ENCODE data around the gene CNIH3. TPM values are rescaled to one million over a fixed set of nuclear protein-coding genes. Genes with fewer than 3 reads are reported as not detected.
"Not testable (repeated sequence)": the region's sequence is repeated elsewhere in the genome, so short reads cannot be mapped to it uniquely, and the experiment has no call there.

CNIH3 gene
- total RNA-seq, 2 donors from 2014 or later, result 1.1 to 1.8 TPM

DNA sequence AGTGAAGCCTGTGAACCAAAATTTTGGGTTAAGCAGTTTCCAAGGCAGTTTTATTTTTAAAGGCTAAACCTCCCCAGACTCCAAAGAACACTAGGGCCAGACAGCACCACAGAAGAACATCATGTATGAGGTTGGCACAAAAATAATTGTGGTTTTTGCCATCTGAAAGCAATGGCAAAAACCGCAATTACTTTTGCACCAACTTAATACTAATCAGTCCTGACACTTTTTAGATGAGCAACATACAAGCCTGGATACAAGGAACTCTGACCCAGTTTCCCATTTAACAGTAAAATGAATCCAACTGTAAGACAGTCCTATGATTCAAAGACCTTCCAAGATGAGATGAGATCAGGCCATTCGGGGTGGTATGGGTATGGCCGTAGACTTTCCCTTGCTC, 46.8 kb downstream of the CNIH3 start:
- Mint-ChIP-seq H3K27ac (no peak overlapping the region), H3K9me3 (no peaks in the 10 kb centered on the region), H3K36me3 (no peaks in the 10 kb centered on the region)
- ATAC-seq (no peak), DNase-seq (ENCODE audit: low spot score in 2 of 2) (no peak)

DNA sequence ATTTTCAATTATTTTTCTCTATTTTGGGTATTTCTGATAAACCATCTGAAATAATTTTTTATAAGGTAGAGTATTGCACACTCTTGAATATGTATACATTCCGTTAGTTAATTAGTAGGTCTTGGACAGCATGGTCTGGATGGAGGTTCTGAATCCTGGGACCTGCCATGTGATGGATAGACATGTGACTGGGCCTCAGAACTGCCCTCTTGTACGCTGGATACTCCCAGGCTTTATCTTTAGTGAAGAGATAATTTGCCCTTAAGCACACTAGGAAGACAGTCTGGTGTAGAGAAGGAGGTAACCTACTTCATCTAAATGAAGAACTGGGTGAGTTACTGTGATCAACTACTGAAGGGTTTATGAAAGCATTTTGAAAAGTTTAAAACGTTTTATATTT, 48.9 kb downstream of the CNIH3 start:
- Mint-ChIP-seq H3K27ac (no peak overlapping the region), H3K36me3 (no peaks in the 10 kb centered on the region), H3K9me3 (no peaks in the 10 kb centered on the region)
- DNase-seq (ENCODE audit: low spot score in 2 of 2), result no peak
- no peak for ATAC-seq

DNA sequence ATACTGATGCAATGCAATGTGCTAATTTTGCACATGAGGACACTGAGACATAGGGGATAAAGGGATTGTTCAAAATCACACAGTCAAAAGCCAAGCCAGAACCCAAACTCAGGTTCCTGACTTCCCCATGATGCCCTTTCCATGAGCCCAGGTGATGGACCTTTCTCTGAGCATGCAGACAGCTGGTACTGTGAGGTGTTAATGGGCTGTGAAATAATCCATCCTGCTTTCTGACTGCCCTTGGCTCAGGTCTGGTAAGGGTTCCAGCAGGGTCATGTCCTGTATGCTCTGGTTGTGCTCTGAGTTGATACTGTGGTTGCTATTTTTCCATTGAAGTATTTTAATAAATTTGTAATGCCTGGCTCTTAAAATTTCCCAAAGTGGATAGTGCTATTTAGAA, 50.0 kb downstream of the CNIH3 start:
- Mint-ChIP-seq H3K9me3 (no peaks in the 10 kb centered on the region), H3K27ac (no peak overlapping the region), H3K36me3 (no peaks in the 10 kb centered on the region)
- ATAC-seq, result no peak
- DNase-seq (ENCODE audit: low spot score in 2 of 2), result no peak

DNA sequence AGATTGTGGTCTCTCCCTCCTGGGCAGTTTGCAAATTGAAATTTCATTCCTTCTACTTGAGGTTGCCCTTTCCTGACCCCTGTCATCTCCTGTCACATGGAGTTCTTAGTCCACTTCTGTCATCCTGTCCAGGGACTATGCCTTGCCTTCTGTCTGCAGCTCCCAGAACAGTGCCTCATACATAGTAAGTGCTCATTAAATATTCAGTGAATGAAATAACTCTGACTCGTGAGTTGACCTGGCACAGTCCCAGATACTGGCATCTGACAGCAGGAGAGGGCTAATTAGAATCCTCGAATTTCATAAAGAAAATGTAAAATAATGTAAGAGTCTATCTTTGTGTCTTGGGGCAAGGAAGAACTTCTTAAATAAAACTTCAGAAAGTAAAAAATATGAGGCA, 50.8 kb downstream of the CNIH3 start:
- Mint-ChIP-seq H3K9me3 (no peaks in the 10 kb centered on the region), H3K36me3 (no peaks in the 10 kb centered on the region), H3K27ac (no peak overlapping the region)
- DNase-seq (ENCODE audit: low spot score in 2 of 2) (no peak), ATAC-seq (no peak)

DNA sequence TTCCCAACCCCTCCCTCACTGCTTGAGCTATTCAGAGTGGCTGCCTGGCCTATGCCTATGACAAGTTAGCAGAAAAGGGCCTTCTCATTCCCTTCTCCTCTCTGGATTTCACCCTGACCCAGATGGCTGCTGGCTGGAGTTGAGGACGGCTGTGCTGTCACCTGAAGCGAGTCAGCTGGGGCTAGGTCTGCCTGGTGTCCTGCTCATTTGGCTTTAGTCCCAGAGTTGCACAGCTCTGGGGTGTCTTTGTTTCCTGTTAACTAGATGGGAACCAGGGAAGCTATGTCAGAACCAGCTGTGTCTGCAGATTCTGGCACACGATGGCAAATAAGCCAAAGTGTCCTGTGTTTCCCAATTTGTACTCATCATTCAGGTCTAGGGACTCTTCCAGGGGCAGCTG, 52.9 kb downstream of the CNIH3 start:
- Mint-ChIP-seq H3K36me3 (no peaks in the 10 kb centered on the region), H3K9me3 (no peaks in the 10 kb centered on the region), H3K27ac (no peak overlapping the region)
- DNase-seq (ENCODE audit: low spot score in 2 of 2) (no peak), ATAC-seq (no peak)

DNA sequence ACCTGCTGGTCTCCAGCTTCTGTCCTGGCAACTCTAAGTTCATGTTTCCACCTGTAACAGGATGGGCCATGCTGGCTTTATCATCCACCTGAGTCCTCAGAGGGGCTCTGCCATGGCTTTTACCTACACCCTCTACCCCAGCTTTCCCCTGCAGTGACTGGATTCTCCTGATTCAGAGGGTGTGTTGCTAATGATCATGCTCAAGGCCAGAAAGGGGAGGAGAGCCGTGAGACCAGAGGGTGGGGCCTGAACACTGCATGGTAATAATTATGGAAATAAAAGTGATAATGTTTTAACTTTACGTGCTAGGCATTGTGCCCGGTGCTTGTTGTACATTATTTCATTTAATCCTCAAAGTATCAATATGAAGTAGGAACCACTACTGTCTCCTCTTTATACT, 53.3 kb downstream of the CNIH3 start:
- DNase-seq (ENCODE audit: low spot score in 2 of 2) (no peak), ATAC-seq (no peak)
- Mint-ChIP-seq H3K27ac (no peak overlapping the region), H3K9me3 (no peaks in the 10 kb centered on the region), H3K36me3 (no peaks in the 10 kb centered on the region)

DNA sequence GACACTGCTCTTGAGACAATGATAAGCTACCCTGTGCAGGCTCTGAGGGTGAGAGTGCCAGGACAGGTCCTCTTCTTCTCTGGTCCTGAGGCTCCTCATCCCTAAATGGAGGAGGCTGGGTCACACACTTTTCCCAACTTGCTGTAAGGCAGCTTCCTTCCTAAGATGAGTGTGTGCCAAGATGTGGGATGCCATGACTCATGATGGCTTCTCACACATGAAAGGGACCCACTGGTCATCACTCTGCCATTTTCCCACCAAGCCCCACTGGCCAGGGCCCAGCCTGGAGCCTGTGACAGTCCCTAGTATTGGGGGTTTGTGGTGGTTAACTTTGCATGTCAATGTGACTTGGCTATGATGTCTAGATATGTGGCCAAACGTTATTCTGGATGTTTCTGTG, 54.4 kb downstream of the CNIH3 start:
- H3K27ac Mint-ChIP-seq, result no peak overlapping the region
- no peaks in the 10 kb centered on the region for H3K9me3 Mint-ChIP-seq
- ATAC-seq (no peak), DNase-seq (ENCODE audit: low spot score in 2 of 2) (no peak)
- H3K36me3 Mint-ChIP-seq, result no peaks in the 10 kb centered on the region

DNA sequence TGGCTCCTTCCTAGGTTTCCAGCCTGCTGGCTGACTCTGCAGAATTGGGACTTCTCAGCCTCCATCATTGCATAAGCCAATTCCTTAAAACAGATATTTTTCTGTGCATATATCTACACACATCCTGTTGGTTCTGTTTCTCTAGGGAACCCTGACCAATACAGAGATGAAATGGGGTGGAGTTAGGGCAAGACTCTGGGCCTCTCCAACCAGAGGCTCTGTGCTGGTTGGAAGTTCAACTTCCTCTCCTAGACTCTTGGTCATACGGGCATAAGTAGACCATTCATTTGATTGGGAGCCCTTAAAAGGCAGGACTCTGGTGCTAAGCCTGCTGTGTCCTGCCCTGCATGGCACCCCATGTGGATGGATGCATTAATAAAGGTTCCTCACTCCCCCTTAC, 55.0 kb downstream of the CNIH3 start:
- Mint-ChIP-seq H3K27ac (no peak overlapping the region), H3K36me3 (no peaks in the 10 kb centered on the region), H3K9me3 (no peaks in the 10 kb centered on the region)
- ATAC-seq, result no peak
- DNase-seq (ENCODE audit: low spot score in 2 of 2), result no peak

DNA sequence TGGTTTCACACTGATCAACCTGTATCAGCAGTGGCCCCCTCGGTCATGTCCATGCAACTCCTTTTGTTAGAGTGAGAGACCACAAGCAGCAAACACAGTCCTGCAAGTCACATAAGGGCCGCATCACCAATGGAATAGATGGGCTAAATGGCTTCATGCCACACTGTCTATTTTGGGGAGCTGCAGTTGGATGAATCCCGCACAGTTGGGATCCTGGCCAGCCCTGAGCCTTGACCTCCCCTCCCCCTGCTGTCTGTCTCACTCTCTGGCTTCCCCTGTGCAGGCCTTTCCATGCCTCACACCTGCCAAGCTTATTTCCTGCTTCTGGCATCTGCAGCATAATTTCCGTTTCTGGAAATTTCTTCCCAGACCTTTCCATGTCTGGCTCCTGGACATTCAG, 57.0 kb downstream of the CNIH3 start:
- H3K9me3 Mint-ChIP-seq, result no peaks in the 10 kb centered on the region
- DNase-seq (ENCODE audit: low spot score in 2 of 2) (no peak), ATAC-seq (no peak)
- no peak overlapping the region for H3K27ac Mint-ChIP-seq
- no peaks in the 10 kb centered on the region for H3K36me3 Mint-ChIP-seq

DNA sequence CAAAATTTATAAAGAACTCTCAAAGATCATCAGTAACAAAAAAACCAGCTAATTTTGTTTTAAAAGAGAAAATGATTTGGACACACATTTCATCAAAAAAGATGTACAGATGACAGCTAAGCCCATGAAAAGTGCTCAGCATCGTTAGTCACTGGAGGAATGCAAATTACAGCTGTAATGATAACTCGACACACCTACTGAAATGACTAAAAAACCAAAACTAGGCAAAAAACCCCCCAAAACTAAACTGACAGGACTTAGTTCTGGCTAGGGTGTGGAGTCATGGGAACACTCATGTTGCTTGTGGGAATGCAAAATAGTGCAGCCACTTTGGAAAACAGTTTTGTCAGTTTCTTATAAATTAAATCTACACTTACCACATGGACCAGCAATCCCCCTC, 59.5 kb downstream of the CNIH3 start:
- Mint-ChIP-seq H3K9me3 (no peaks in the 10 kb centered on the region), H3K27ac (no peak overlapping the region), H3K36me3 (no peaks in the 10 kb centered on the region)
- ATAC-seq (peak; percentile 50 to 58), DNase-seq (ENCODE audit: low spot score in 2 of 2) (no peak)

DNA sequence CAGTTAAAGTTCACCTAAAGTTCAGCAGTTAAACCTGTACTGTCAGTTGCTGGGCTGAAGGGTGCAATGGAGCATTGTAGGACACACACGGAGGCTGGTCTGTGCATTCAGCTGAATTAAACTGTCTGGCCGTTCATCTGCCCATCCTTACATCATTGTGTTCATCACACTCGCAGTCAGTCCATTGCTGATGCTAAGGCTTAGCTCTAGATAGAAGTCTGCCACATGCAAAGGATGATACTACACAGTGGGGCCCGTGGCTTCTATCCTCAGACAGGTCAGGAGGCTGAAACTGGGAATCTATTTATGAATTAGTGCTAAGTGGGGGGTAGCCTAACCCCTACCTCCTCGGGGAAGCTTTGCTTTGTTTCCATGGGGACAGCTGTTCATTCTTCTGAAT, 60.4 kb downstream of the CNIH3 start:
- DNase-seq (ENCODE audit: low spot score in 2 of 2) (no peak), ATAC-seq (no peak)
- no peak overlapping the region for H3K27ac Mint-ChIP-seq
- no peaks in the 10 kb centered on the region for H3K9me3 Mint-ChIP-seq
- no peaks in the 10 kb centered on the region for H3K36me3 Mint-ChIP-seq

DNA sequence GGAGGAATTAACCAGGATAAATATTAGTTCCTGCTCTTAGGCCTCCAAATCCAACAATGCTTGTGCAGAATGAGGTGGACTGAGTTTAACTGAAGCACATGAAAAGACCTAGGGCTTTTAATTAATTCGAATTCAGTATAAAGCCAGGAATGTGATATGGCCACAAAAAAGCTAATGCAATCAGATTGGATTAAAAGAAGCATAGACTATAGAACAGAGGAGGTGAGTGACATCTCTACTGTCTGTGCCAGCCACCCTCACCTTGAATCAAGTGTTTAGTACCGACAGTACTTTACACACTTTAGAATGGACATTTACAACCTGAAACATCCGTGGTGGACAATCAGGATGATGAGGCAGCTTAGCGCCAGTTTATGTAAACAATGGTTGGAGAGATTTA, 62.1 kb downstream of the CNIH3 start:
- no peak for DNase-seq (ENCODE audit: low spot score in 2 of 2)
- Mint-ChIP-seq H3K27ac (no peak overlapping the region), H3K36me3 (no peaks in the 10 kb centered on the region), H3K9me3 (no peaks in the 10 kb centered on the region)
- ATAC-seq, result no peak

DNA sequence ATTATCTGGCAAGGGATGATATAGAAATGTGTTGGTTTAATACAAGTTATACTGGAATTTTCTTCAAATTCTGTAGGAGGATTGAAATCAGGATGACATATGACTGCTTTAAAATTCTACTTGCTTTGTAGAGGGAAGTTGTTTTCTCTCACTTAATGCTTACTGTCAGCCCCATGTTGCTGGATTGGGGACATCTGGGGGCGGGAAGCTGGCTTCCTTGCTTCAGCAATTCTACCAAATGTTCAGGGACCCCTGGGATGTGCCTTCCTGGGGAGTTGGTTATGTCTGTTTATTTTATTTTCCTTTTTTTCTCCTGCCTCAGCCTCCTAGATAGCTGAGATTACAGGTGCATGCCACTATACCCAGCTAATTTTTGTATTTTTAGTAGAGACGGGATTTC, 63.5 kb downstream of the CNIH3 start:
- DNase-seq (ENCODE audit: low spot score in 2 of 2) (no peak), ATAC-seq (no peak)
- H3K36me3 Mint-ChIP-seq, result no peaks in the 10 kb centered on the region
- no peak overlapping the region for H3K27ac Mint-ChIP-seq
- no peaks in the 10 kb centered on the region for H3K9me3 Mint-ChIP-seq

DNA sequence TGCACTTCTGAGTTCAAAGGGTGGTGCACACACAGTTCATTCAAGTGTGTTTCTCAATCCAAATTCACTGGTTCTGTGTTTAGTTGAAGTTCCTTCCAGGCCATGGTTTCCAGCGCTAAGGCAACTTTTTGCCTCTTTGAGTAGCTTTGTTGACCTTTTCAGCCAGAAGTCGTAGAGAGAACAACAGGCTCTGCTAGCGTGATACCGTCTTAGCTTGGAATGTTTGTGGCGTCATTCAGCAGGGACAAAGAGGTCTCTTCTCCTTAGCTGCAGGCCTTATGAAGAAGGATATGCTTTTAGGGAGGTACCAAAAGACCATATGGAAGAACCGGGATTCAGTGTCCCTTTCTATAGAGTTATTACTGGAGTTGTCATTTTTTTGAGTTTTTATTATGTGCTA, 65.7 kb downstream of the CNIH3 start:
- H3K27ac Mint-ChIP-seq, result no peak overlapping the region
- H3K9me3 Mint-ChIP-seq, result no peaks in the 10 kb centered on the region
- H3K36me3 Mint-ChIP-seq, result no peaks in the 10 kb centered on the region

DNA sequence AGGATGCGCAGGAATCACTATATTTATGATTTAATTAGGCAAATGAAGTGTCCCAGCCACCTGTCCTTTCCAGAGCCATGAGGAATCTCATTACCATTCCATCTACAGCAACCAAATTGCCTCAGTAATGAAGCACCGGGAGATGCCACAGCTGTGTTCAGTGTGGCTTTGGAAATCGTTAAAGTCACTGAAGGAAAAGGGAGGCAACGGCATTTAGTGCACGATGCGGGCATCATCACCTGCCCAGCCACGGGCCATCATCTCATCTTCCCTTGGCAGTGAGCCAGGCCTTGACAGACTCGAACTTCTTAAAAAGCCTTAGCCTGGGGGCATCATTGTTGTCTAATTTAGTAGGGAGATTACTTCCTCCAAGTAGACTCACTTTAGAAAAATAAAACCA, 67.8 kb downstream of the CNIH3 start:
- H3K27ac Mint-ChIP-seq, result no peak overlapping the region
- DNase-seq (ENCODE audit: low spot score in 2 of 2), result no peak
- H3K36me3 Mint-ChIP-seq, result no peaks in the 10 kb centered on the region
- H3K9me3 Mint-ChIP-seq, result no peaks in the 10 kb centered on the region
- no peak for ATAC-seq

More for the DNA sequence above, 65.7 kb downstream of the CNIH3 start:
- DNase-seq (ENCODE audit: low spot score in 2 of 2) (no peak), ATAC-seq (no peak)

DNA sequence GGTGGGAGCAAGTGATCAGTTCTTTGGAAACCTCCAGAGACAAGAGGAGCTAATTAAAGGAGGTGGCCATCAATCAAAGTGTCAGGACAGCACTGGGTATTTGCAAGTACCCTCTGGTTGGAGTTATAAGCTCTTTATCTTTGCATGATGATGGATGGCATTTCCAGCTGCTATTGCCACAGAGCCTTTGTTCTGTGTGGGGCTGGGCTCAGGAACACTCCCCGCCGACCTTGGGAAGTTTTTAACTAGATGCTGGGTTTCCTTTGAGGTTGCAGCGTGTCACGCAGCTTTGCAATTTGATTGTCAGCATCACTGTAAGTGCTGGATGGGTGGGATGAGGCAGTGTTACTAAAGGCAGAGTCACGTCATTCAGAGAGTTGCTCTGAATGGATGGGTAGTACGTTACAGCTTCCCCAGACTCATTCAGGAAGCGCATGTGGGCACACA, 68.9 kb downstream of the CNIH3 start:
- Mint-ChIP-seq H3K27ac (no peak overlapping the region), H3K36me3 (no peaks in the 10 kb centered on the region), H3K9me3 (no peaks in the 10 kb centered on the region)
- ATAC-seq, result peak; percentile 51 to 61
- DNase-seq (ENCODE audit: low spot score in 2 of 2), result no peak

DNA sequence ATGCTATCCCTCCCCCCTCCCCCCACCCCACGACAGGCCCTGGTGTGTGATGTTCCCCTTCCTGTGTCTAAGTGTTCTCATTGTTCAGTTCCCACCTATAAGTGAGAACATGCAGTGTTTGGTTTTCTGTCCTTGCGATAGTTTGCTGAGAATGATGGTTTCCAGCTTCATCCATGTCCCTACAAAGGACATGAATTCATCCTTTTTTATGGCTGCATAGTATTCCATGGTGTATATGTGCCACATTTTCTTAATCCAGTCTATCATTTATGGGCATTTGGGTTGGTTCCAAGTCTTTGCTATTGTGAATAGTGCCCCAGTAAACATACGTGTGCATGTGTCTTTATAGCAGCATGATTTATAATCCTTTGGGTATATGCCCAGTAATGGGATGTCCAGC, 70.0 kb downstream of the CNIH3 start:
- not testable (repeated sequence) for H3K9me3 Mint-ChIP-seq; ATAC-seq; H3K27ac Mint-ChIP-seq; H3K36me3 Mint-ChIP-seq; DNase-seq (ENCODE audit: low spot score in 2 of 2)

DNA sequence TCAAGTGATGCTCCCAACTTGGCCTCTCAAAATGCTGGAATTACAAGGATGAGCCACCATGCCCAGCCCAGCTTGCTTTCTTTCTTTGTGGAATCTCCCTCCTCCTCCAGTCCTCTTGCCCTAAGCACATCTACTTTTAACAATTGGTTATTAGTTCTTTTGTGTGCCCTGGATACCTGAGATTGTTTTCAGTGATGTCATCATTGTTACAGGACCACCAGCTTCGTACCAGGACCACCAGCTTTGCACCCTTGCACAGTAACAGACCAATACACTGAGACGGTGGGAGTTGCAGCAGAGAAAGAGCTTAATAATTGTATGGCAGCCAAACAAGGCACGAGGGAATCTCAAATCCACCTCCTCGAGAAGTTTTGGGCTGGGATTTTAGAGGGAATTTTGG, 71.3 kb downstream of the CNIH3 start:
- ATAC-seq, result no peak
- H3K9me3 Mint-ChIP-seq, result no peaks in the 10 kb centered on the region
- no peak for DNase-seq (ENCODE audit: low spot score in 2 of 2)
- no peak overlapping the region for H3K27ac Mint-ChIP-seq
- no peaks in the 10 kb centered on the region for H3K36me3 Mint-ChIP-seq

DNA sequence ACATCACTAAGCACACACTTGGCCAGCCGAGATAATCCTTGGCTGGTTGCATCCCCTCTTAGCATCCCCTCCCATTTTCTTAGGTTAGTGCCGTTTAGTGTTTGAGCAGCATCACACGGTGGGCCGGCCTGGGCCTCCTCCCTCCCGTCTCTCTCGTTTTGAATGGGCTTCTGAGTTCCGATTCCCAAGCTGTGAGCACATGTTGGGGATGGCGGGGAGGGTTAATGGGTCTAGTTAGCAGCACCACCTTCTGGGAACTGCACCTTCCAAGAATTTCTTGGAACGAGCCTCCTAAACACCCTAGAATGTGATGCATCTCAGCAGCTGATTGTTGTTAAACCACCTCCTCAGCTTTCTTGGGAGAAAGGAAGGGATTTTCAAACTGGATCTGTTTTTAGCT, 73.3 kb downstream of the CNIH3 start:
- H3K36me3 Mint-ChIP-seq, result no peaks in the 10 kb centered on the region
- DNase-seq (ENCODE audit: low spot score in 2 of 2) (no peak), ATAC-seq (no peak)
- H3K27ac Mint-ChIP-seq, result no peak overlapping the region
- H3K9me3 Mint-ChIP-seq, result no peaks in the 10 kb centered on the region

Measured in activated naive CD4-positive, alpha-beta T cell treated with anti-CD3 and anti-CD28 coated beads, Interleukin-2, amount 50 U/mL, for 72 hours (primary cell).